ENCODE data around the gene SUCLG2. TPM values are rescaled to one million over a fixed set of nuclear protein-coding genes. Genes with fewer than 3 reads are reported as not detected.
"Not testable (repeated sequence)": the region's sequence is repeated elsewhere in the genome, so short reads cannot be mapped to it uniquely, and the experiment has no call there.

The SUCLG2 gene
- total RNA-seq, 1 donor from 2014 or later: 38.9 TPM

- no peak for ATAC-seq
Observed at GRCh38 chr3:67605377-67605776, 49.0 kb downstream of the SUCLG2 start.

GRCh38 chr3:67602816-67603215, 51.6 kb downstream of the SUCLG2 start:
- no peak for ATAC-seq

- ATAC-seq: no peak
Observed at GRCh38 chr3:67601919-67602608, 52.3 kb downstream of the SUCLG2 start.

GRCh38 chr3:67601385-67601784, 53.0 kb downstream of the SUCLG2 start:
- ATAC-seq: no peak

GRCh38 chr3:67599821-67600220, 54.6 kb downstream of the SUCLG2 start:
- ATAC-seq: no peak

- no peak for ATAC-seq
Observed at GRCh38 chr3:67598814-67599556, 55.4 kb downstream of the SUCLG2 start.

GRCh38 chr3:67595424-67595823, 59.0 kb downstream of the SUCLG2 start:
- no peak for ATAC-seq

GRCh38 chr3:67593761-67594234, 60.6 kb downstream of the SUCLG2 start:
- no peak for ATAC-seq

- no peak for ATAC-seq
Observed at GRCh38 chr3:67592057-67592456, 62.4 kb downstream of the SUCLG2 start.

- no peak for ATAC-seq
Observed at GRCh38 chr3:67587811-67588210, 66.6 kb downstream of the SUCLG2 start.

GRCh38 chr3:67587301-67587700, 67.1 kb downstream of the SUCLG2 start:
- ATAC-seq: no peak

GRCh38 chr3:67584608-67585007, 69.8 kb downstream of the SUCLG2 start:
- ATAC-seq: not testable (repeated sequence)

GRCh38 chr3:67580430-67581000, 73.9 kb downstream of the SUCLG2 start:
- ATAC-seq: no peak

GRCh38 chr3:67578416-67578815, 76.0 kb downstream of the SUCLG2 start:
- no peak for ATAC-seq

GRCh38 chr3:67576441-67576840, 78.0 kb downstream of the SUCLG2 start:
- ATAC-seq: no peak

GRCh38 chr3:67569324-67569723, 85.1 kb downstream of the SUCLG2 start:
- ATAC-seq: no peak

GRCh38 chr3:67567893-67568292, 86.5 kb downstream of the SUCLG2 start:
- ATAC-seq: no peak

GRCh38 chr3:67564973-67565372, 89.4 kb downstream of the SUCLG2 start:
- peak; percentile 35 for ATAC-seq

- no peak for ATAC-seq
Observed at GRCh38 chr3:67564008-67564407, 90.4 kb downstream of the SUCLG2 start.

- ATAC-seq: no peak
Observed at GRCh38 chr3:67561667-67562394, 92.6 kb downstream of the SUCLG2 start.

GRCh38 chr3:67561266-67561665, 93.1 kb downstream of the SUCLG2 start:
- no peak for ATAC-seq

GRCh38 chr3:67559029-67559605, 95.3 kb downstream of the SUCLG2 start:
- no peak for ATAC-seq

GRCh38 chr3:67558426-67558825, 96.0 kb downstream of the SUCLG2 start:
- ATAC-seq: no peak

Data from esophagus mucosa (tissue), 1 donor.